Sigmoid colon (tissue), 7 donors: ENCODE results near the gene ZNHIT6. TPM values are rescaled to one million over a fixed set of nuclear protein-coding genes. Genes with fewer than 3 reads are reported as not detected.

Source experiments
- DNase-seq: peaks from one replicate; pipeline ENCODE4 v3.0.0-alpha.2; 2019
- H3K27ac ChIP-seq, 4 donors: fragments of 200-600 bp; sonication (generic); one replicate each; pipeline ENCODE4 v1.5.1; 2016 to 2019; ENCODE audit warnings: mild to moderate bottlenecking in 1 of 4
- H3K27me3 ChIP-seq, 3 donors: fragments of 200-600 bp; sonication (generic); one replicate each; pipeline ENCODE4 v1.5.1; 2019; ENCODE audit warnings: mild to moderate bottlenecking in 1 of 3
- H3K36me3 ChIP-seq, 4 donors: fragments of 200-600 bp; sonication (generic); one replicate each; pipeline ENCODE4 v1.5.1; 2016 to 2019
- H3K4me1 ChIP-seq, 4 donors: fragments of 200-600 bp; sonication (generic); one replicate each; pipeline ENCODE4 v1.5.1; 2017 to 2019
- H3K4me3 ChIP-seq, 4 donors: fragments of 200-600 bp; sonication (generic); one replicate each; pipeline ENCODE4 v1.5.1; 2017 to 2019; ENCODE audit warnings: mild to moderate bottlenecking in 2 of 4, moderate library complexity in 1 of 4
- H3K9me3 ChIP-seq, 4 donors: fragments of 200-600 bp in 3 of 4; sonication (generic) in 3 of 4; one replicate each; pipeline versions ENCODE4 v1.5.1 to v1.6.1; 2013 to 2019
- EP300 ChIP-seq, 4 donors: sonication (generic); formaldehyde crosslinking; IDR thresholded peaks; one replicate each; pipeline ENCODE4 v1.6.1; 2017; ENCODE audit warnings: antibody characterized with exemption in 4 of 4
- POLR2A ChIP-seq, 2 donors: fragments of 450-650 bp; IDR thresholded peaks; one replicate each; pipeline ENCODE4 v1.6.1; 2016; ENCODE audit warnings: antibody characterized with exemption in 2 of 2, mild to moderate bottlenecking in 2 of 2, moderate library complexity in 2 of 2
- POLR2AphosphoS5 ChIP-seq, 4 donors: sonication (generic); formaldehyde crosslinking; IDR thresholded peaks; one replicate each; pipeline ENCODE4 v1.6.1; 2017; ENCODE audit warnings: antibody characterized with exemption in 4 of 4
- WGBS, 2 donors: extraction: QIAGEN DNeasy Blood & Tissue Kit; methylation state at CpG; one replicate each; pipeline ENCODE4 v1.1.7; 2013; 5-methylcytosine and 5-hydroxymethylcytosine counted together
- intact Hi-C: fragments of 100-400 bp; cut with DNase I; formaldehyde crosslinking; loops from one replicate; pipeline ENCODE4 v1.15.1; 2023
- polyA plus RNA-seq, 3 donors: library from polyadenylated mRNA; stranded (reverse); fragments of 200-250 nt; gene quantifications; one replicate each; pipeline ENCODE4 v1.2.3, GENCODE V29; 2013
- total RNA-seq, 4 donors: library from RNA; depleted of rRNA; stranded (reverse); fragments of >200 nt; gene quantifications; one replicate each; pipeline ENCODE4 v1.1.0, GENCODE V29; 2016
- TF ChIP-seq, protein P1 (sequence below), 4 experiments: fragments of 450-650 bp in 3 of 4; fragments of 200-600 bp in 1 of 4; IDR thresholded peaks; one replicate each; pipeline ENCODE4 v1.5.1; 2016 to 2019; ENCODE audit warnings: antibody characterized with exemption in 4 of 4, mild to moderate bottlenecking in 3 of 4, moderate library complexity in 2 of 4
- donor health status: healthy with polysubstance abuse.
- donor health status: Bipolar disorder and iron deficiency.
- donor health status: healthy.

ZNHIT6 gene
- total and polyA plus RNA-seq, 7 donors, result 3.9 to 20.0 (median 12.5) TPM

GRCh38 chr1:85655315-85655714 is 52.9 kb downstream of the ZNHIT6 start:
- 96 to 100% methylated on average over 1 of the region's 1 CpG for WGBS, 2 donors
- no peaks in the 10 kb centered on the region for H3K4me1 ChIP-seq
- H3K4me3 ChIP-seq, result no peak overlapping the region
- intact Hi-C loops, result no loop called here
- peaks cover 0 to 18% (median 4%) of the 10 kb centered on the region in 4 donors for H3K36me3 ChIP-seq
- H3K27ac ChIP-seq, result no peak overlapping the region
- no peaks in the 10 kb centered on the region for H3K9me3 ChIP-seq
- no peak for TF ChIP-seq POLR2AphosphoS5 (IDR thresholded peaks at IDR 0.05)
- TF ChIP-seq, protein P1, sequence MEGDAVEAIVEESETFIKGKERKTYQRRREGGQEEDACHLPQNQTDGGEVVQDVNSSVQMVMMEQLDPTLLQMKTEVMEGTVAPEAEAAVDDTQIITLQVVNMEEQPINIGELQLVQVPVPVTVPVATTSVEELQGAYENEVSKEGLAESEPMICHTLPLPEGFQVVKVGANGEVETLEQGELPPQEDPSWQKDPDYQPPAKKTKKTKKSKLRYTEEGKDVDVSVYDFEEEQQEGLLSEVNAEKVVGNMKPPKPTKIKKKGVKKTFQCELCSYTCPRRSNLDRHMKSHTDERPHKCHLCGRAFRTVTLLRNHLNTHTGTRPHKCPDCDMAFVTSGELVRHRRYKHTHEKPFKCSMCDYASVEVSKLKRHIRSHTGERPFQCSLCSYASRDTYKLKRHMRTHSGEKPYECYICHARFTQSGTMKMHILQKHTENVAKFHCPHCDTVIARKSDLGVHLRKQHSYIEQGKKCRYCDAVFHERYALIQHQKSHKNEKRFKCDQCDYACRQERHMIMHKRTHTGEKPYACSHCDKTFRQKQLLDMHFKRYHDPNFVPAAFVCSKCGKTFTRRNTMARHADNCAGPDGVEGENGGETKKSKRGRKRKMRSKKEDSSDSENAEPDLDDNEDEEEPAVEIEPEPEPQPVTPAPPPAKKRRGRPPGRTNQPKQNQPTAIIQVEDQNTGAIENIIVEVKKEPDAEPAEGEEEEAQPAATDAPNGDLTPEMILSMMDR (IDR thresholded peaks at IDR 0.05), result no peak
- no peak for TF ChIP-seq POLR2A (IDR thresholded peaks at IDR 0.05)
- TF ChIP-seq EP300 (IDR thresholded peaks at IDR 0.05), result no peak
- no peaks in the 10 kb centered on the region for H3K27me3 ChIP-seq
- no peak for DNase-seq

DNA sequence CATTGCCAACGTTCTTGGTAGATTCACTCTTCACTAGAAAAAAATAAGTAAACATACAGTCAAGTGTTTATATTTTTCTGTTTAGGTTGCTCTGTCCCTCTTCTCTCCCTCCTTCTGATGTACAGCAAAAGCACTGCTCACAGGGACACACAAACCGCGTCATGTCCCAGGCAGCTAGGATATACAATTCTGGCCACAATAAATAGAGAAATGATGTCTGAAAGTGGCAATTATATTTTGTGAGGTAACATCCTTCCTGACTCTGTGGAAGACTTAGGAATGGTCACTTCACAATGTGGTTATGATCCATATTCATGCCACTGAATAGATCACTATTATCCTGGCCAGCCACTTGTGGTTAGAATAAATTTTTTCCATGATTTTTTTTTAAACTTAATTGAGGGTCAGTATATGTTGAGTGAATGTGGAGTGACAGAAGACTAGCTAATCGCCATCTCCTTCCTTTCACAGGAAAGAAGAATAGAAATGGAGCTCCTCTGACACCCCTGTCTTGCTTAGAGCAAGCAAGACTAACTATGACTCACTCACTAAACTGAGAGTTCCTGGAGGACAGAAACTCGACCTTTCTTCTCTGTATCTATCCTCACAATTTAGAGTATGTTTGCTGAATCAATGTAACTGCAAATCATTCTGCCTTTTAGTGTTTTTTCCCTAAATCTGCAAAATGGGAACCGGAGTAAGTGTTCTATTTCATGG is 54.0 kb downstream of the ZNHIT6 start:
- 77 to 84% methylated on average over 6 of the region's 6 CpGs for WGBS, 2 donors
- Histone ChIP-seq H3K27ac (no peak overlapping the region), H3K27me3 (no peaks in the 10 kb centered on the region), H3K36me3 (peaks cover 0 to 26% (median 4%) of the 10 kb centered on the region in 4 donors), H3K4me3 (no peak overlapping the region), H3K9me3 (peaks cover 0 to under 1% (median 0%) of the 10 kb centered on the region in 4 donors), H3K4me1 (no peaks in the 10 kb centered on the region)
- intact Hi-C loops, result no loop called here
- TF ChIP-seq EP300 (IDR thresholded peaks at IDR 0.05), result no peak
- no peak for TF ChIP-seq POLR2A (IDR thresholded peaks at IDR 0.05)
- TF ChIP-seq, protein P1 (IDR thresholded peaks at IDR 0.05), result no peak
- no peak for TF ChIP-seq POLR2AphosphoS5 (IDR thresholded peaks at IDR 0.05)
- DNase-seq, result no peak

- WGBS, 2 donors, result 95% methylated on average over 3 of the region's 3 CpGs
- Histone ChIP-seq H3K36me3 (peaks cover 0 to 31% (median 4%) of the 10 kb centered on the region in 4 donors), H3K9me3 (peaks cover 0 to 6% (median 0%) of the 10 kb centered on the region in 4 donors), H3K4me1 (no peaks in the 10 kb centered on the region), H3K4me3 (no peak overlapping the region), H3K27ac (no peak overlapping the region), H3K27me3 (no peaks in the 10 kb centered on the region)
- intact Hi-C loops, result no loop called here
- no peak for DNase-seq
- TF ChIP-seq EP300 (IDR thresholded peaks at IDR 0.05) (no peak), POLR2AphosphoS5 (IDR thresholded peaks at IDR 0.05) (no peak), POLR2A (IDR thresholded peaks at IDR 0.05) (no peak)
- TF ChIP-seq, protein P1 (IDR thresholded peaks at IDR 0.05), result no peak
Measured at GRCh38 chr1:85652327-85652726, 55.9 kb downstream of the ZNHIT6 start.

- Histone ChIP-seq H3K36me3 (peaks cover 0 to 31% (median 4%) of the 10 kb centered on the region in 4 donors), H3K27ac (no peak overlapping the region), H3K4me1 (no peaks in the 10 kb centered on the region), H3K4me3 (no peak overlapping the region), H3K27me3 (no peaks in the 10 kb centered on the region), H3K9me3 (peaks cover 0 to 6% (median 0%) of the 10 kb centered on the region in 4 donors)
- TF ChIP-seq, protein P1 (IDR thresholded peaks at IDR 0.05), result no peak
- no peak for TF ChIP-seq POLR2AphosphoS5 (IDR thresholded peaks at IDR 0.05)
- TF ChIP-seq EP300 (IDR thresholded peaks at IDR 0.05), result no peak
- no peak for TF ChIP-seq POLR2A (IDR thresholded peaks at IDR 0.05)
- WGBS, 2 donors, result 94 to 97% methylated on average over 1 of the region's 1 CpG
- intact Hi-C loops, result no loop called here
- no peak for DNase-seq
Measured at GRCh38 chr1:85650645-85651044, 57.6 kb downstream of the ZNHIT6 start.
